Progenitor cell of endocrine pancreas (in vitro differentiated cells): Measurements from ENCODE around the gene USP32. TPM values are rescaled to one million over a fixed set of nuclear protein-coding genes. Genes with fewer than 3 reads are reported as not detected.
"Not testable (repeated sequence)": the region's sequence is repeated elsewhere in the genome, so short reads cannot be mapped to it uniquely, and the experiment has no call there.

Experiments used
- DNase-seq: peaks from one replicate; pipeline ENCODE4 v3.0.0; 2021; ENCODE audit warnings: low spot score; ENCODE audit not compliant: unreplicated experiment
- H3K27ac Mint-ChIP-seq: 2 replicates; pipeline ENCODE4 v1.8.0; 2021; ENCODE audit warnings: mild to moderate bottlenecking, moderate library complexity, mixed read lengths
- H3K27me3 Mint-ChIP-seq: 2 replicates; pipeline ENCODE4 v1.8.0; 2021; ENCODE audit warnings: mixed read lengths
- H3K36me3 Mint-ChIP-seq: 2 replicates; pipeline ENCODE4 v1.8.0; 2022; ENCODE audit warnings: mixed read lengths; ENCODE audit not compliant: insufficient read depth
- H3K4me1 Mint-ChIP-seq: 2 replicates; pipeline ENCODE4 v1.8.0; 2021; ENCODE audit warnings: low read depth, mixed read lengths
- H3K4me3 Mint-ChIP-seq: 2 replicates; pipeline ENCODE4 v1.8.0; 2021; ENCODE audit warnings: low read depth, mild to moderate bottlenecking, moderate library complexity, mixed read lengths
- H3K9me3 Mint-ChIP-seq: 2 replicates; pipeline ENCODE4 v1.8.0; 2021; ENCODE audit warnings: low read depth, mixed read lengths
- CTCF ChIP-seq: fragments of 200-600 bp; sonication (generic); IDR thresholded peaks from one replicate; pipeline ENCODE4 v1.5.0; 2021; ENCODE audit warnings: antibody characterized with exemption, mild to moderate bottlenecking; ENCODE audit not compliant: unreplicated experiment
- total RNA-seq: library from RNA; stranded (reverse); gene quantifications from 2 replicates; pipeline ENCODE4 v1.2.1, GENCODE V29; 2021

The USP32 gene
- total RNA-seq, 1 donor from 2014 or later, result 42.7 TPM

- TF ChIP-seq CTCF, result peak; percentile 33
- H3K9me3 Mint-ChIP-seq, DNase-seq, H3K4me1 Mint-ChIP-seq, H3K27ac Mint-ChIP-seq, H3K27me3 Mint-ChIP-seq, H3K4me3 Mint-ChIP-seq: not testable (repeated sequence)
- peaks cover 12% of the 10 kb centered on the region for H3K36me3 Mint-ChIP-seq
Observed at GRCh38 chr17:60174767-60175166, 217.2 kb downstream of the USP32 start.

DNA sequence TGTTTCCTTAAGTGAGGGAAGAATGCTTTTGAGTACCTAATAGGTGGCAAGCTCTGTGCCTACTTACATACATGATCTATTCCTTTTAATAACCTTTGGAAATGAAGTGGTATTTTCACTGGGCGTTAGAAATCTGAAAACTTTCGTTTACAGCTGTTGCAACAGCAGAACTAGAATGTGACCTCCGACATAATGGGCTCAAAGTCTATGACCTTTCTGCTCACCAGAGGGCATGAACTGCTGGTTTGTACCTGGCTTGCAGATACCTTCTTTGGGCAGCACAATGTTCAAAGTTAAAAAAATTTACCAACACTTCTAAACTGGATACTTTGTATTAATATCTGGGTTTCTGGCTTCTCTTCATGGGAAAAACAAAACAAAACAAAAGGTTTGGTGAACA is 217.9 kb downstream of the USP32 start:
- Mint-ChIP-seq H3K27me3 (no peaks in the 10 kb centered on the region), H3K9me3 (no peaks in the 10 kb centered on the region), H3K4me3 (no peak overlapping the region), H3K4me1 (no peaks in the 10 kb centered on the region), H3K36me3 (peaks cover 10% of the 10 kb centered on the region), H3K27ac (no peak overlapping the region)
- DNase-seq, result no peak
- no peak for TF ChIP-seq CTCF

DNA sequence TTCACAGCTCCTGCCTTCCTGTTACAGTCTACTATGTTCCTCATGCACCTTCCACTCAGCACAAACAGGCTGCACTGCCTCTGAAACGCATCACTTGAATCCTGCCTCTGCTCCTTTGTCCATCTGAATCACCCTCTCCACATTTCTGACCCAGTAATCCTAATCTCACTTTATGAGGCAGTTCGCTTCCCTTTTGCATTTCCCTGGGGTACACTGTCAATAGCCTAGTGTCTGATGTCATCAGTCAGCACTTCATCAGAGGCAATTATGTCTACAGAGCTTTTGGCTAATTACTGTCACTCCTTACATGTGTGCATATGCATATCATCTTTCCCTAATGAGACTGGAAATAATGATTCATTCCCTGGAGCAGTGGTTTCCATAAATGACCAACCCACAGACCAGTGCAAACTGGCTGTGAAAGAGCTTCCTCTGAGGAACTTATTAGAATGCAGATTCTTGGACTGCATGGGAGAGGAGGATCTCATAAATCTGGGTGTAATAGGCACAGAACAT is 218.6 kb downstream of the USP32 start:
- H3K4me3 Mint-ChIP-seq, result no peak overlapping the region
- H3K9me3 Mint-ChIP-seq, result no peaks in the 10 kb centered on the region
- H3K36me3 Mint-ChIP-seq, result peaks cover 7% of the 10 kb centered on the region
- no peaks in the 10 kb centered on the region for H3K4me1 Mint-ChIP-seq
- no peak overlapping the region for H3K27ac Mint-ChIP-seq
- H3K27me3 Mint-ChIP-seq, result no peaks in the 10 kb centered on the region
- no peak for TF ChIP-seq CTCF
- no peak for DNase-seq

GRCh38 chr17:60171753-60172079 is 220.2 kb downstream of the USP32 start:
- Mint-ChIP-seq H3K36me3 (peaks cover 7% of the 10 kb centered on the region), H3K9me3 (no peaks in the 10 kb centered on the region), H3K27ac (peak overlapping the region; percentile 69), H3K4me1 (no peaks in the 10 kb centered on the region), H3K4me3 (no peak overlapping the region), H3K27me3 (no peaks in the 10 kb centered on the region)
- DNase-seq, result no peak
- no peak for TF ChIP-seq CTCF

DNA sequence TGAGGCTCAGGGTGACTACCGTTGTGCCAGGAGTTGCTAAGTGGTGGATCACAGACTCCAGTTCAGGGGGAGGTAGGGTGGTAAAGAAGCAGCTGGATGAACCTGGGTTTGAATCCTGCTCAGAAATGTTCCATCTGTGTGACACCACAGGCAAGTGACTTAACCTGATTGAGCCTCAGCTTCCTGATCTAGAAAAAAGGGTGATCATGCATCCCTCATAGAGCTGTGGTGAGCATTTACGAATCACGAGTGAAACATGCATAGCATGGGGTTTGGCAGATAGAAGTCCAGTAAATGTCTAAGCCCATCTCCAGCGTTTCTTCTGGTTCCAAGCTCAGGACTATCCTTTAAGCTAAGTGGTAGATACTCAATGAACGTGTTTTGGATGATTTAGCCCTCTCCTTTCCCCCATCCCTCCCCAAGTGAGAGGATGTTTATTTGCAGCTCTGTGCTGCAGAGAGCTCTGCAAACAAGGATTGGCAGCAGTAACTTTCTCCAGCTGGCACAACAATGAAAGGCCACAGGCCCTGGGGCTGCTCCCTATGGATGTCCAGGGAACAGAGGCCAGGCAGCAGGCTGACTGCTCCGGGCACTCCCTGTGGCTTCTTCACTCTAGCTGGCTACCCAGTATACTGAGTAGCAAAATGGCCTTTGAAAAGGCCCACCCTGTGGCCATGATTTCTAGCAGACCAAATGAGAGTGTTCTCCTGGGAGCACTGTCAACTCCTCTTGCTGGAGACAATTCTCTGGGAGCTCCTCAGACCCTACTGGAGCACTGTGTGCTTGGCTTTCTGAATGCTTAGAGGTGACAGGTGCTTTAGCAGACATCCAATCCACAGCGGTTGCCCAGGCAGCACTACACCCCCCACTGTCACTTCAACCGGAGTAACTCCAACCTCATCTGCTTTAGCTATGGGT is 220.8 kb downstream of the USP32 start:
- no peak for DNase-seq
- Mint-ChIP-seq H3K9me3 (no peaks in the 10 kb centered on the region), H3K4me3 (no peak overlapping the region), H3K27ac (peak overlapping the region; percentile 69), H3K4me1 (no peaks in the 10 kb centered on the region), H3K27me3 (no peaks in the 10 kb centered on the region), H3K36me3 (peaks cover 2% of the 10 kb centered on the region)
- no peak for TF ChIP-seq CTCF
